H4 (cell line): Measurements from ENCODE around the gene TBL1XR1. TPM values are rescaled to one million over a fixed set of nuclear protein-coding genes. Genes with fewer than 3 reads are reported as not detected.
"Not testable (repeated sequence)": the region's sequence is repeated elsewhere in the genome, so short reads cannot be mapped to it uniquely, and the experiment has no call there.

Experiments used
- DNase-seq: peaks from one replicate; pipeline ENCODE4 v3.0.0-alpha.2; 2015; ENCODE audit warnings: low spot score
- total RNA-seq: library from RNA; depleted of rRNA; stranded (reverse); fragments of >200 nt; shearing (Covaris generic); gene quantifications from 2 replicates; pipeline ENCODE4 v1.2.3, GENCODE V29; 2014

The TBL1XR1 gene
- total RNA-seq, 1 experiment from 2014 or later: 118 TPM

- DNase-seq: no peak
Observed at GRCh38 chr3:177182352-177182751, 14.9 kb downstream of the TBL1XR1 start.

DNA sequence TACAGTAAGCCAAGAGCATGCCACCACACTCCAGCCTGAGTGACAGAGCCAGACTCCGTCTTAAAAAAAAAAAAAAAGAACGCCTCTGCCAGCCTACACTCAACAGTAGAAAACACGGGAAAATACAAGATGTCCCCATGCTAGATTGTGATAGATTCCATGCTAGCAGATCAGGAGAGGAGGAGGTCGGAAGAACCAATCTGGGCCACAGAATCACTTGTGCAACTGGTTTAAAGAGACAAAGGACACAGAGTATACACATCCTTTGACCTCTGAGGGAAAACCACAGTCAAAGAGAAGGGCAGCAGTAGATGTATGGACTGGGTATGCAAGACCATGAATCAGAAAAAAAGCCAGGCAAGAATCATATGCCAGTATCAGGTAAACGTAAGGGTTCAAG lies 15.9 kb downstream of the TBL1XR1 start:
- no peak for DNase-seq

- no peak for DNase-seq
Observed at GRCh38 chr3:177180506-177180905, 16.8 kb downstream of the TBL1XR1 start.

- no peak for DNase-seq
Observed at GRCh38 chr3:177179281-177180067, 17.8 kb downstream of the TBL1XR1 start.

GRCh38 chr3:177177749-177178221 lies 19.5 kb downstream of the TBL1XR1 start:
- DNase-seq: no peak

GRCh38 chr3:177174607-177175170 lies 22.6 kb downstream of the TBL1XR1 start:
- no peak for DNase-seq

DNA sequence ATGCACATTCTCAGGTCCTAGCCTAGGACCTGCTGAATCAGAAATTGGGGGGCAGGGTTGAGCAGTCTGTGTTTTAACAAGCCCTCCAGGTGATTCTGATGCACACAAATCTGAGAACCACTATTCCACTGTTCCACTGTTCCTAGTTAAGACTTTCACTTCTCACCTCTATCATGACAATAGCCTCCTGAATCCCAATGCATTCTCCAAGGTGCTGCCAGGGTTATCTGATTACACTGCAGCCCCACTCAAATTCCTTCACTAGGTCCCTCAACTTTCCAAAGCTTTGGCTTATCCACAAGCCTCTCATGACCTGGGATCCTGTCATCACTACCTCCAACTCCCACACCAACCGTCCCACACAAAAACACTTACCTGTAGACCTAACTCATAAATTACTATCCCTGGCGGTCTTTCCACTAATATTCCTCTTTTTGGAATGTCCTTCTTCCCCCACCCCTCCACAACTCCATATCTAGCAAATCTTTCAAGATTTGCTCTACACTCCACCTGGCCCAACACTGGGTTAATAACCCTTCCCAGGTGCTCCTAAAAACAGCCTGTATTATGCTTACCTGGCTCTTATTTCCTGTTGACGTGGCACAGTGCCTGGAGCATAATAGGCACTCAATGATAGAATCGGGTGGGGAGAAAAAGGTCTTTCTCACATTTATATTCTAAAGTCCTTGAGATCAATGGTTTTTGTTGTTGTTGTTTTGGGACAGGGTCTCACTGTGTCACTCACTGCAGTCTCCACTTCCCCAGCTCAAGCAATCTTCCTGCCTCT lies 27.2 kb downstream of the TBL1XR1 start:
- no peak for DNase-seq

DNA sequence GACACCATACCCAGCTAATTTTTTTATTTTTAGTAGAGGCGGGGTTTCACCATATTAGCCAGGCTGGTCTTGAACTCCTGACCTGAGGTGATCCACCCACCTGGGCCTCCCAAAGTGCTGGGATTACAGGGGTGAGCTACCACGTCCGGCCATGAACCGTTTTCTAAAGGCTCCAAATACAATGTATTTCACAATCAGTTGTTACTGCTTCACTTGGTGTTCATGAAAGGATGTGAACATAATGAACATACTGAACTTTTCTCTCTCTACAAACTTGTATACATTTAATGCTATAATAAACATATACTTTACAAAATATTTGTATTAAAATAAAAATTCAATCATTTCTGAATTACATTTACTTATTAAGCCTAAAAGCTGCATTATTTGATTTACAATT lies 28.9 kb downstream of the TBL1XR1 start:
- DNase-seq: no peak

GRCh38 chr3:177162742-177163141 lies 34.5 kb downstream of the TBL1XR1 start:
- no peak for DNase-seq

- DNase-seq: not testable (repeated sequence)
Observed at GRCh38 chr3:177161603-177162002, 35.7 kb downstream of the TBL1XR1 start.

DNA sequence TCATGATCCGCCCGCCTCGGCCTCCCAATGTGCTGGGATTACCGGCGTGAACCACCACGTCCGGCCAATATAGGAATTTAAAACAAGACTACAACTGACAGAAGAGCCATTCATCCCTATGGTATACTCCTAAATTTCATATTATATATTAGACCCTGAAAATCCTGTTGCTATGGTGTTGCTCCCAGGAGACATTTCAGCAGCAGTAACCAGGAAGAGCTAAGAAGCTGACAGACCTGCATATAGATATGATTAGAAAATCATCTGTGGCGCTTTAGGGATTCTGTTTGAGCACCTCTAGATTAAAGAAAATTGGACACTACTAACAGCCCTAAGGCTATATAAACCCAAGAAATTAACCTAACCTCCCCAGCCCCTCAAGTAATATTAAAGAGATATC lies 38.8 kb downstream of the TBL1XR1 start:
- no peak for DNase-seq

DNA sequence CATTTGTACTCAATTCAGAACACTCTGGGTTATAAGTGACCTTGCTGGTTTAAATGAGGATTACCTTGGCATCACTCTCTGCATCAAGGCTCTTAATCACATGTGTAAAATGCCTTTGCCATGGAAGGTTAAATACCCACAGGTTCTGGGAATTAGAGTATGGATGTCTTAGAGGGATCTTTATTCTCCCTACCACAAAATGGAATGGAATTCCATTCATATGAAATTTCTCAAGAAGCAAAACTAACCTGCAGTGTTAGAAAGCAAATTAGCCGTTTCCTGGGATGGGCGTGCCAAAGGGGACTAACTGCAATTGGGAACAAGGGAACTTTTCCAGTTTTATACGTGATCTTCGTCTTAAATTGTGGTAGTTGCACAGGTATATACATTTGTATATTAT lies 39.8 kb downstream of the TBL1XR1 start:
- DNase-seq: no peak

DNA sequence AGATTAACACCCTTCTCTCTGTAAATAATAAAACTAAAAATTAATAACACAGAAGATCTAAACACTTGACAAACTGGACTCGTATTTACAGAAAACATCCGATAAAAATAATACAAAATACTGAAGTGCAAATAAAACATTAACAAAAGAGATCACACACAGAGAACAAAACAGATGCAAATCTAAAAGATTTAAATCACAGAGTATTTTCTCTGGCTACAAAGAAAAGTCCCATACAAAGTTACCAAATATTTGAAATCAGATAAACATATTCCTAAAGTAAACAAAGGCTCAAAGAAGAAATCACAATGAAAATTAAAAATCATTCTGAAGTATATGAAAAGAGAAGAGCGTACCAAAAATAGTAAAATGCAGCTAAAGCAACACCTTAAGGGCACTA lies 42.5 kb downstream of the TBL1XR1 start:
- DNase-seq: no peak

DNA sequence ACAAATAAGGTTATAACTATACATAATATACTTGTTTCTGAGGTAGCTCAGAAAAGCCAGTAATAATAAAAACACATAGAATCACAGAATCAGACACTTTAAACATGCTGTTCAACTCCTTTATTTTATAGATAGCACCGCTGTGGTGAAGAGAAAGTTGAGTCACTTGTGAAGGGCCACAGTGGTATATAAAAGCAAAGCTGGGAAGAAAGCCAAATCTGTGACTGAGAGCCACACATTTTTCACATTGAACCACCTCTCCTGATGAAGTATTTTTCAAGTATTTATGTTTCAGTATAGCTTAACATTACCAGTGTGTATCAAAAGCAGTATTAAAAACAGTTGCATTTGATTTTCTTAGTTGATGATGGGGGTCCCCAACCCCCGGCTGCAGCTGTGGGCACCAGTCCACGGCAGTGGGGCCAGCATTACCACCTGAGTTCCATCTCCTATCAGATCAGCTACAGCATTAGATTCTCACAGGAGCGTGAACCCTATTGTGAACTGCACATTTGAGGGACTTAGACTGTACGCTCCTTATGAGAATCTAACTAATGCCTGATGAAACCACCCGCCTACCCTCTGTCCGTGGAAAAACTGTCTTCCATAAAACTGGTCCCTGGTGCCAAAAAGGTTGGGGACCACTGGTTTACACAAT lies 46.2 kb downstream of the TBL1XR1 start:
- DNase-seq: peak; percentile 84

DNA sequence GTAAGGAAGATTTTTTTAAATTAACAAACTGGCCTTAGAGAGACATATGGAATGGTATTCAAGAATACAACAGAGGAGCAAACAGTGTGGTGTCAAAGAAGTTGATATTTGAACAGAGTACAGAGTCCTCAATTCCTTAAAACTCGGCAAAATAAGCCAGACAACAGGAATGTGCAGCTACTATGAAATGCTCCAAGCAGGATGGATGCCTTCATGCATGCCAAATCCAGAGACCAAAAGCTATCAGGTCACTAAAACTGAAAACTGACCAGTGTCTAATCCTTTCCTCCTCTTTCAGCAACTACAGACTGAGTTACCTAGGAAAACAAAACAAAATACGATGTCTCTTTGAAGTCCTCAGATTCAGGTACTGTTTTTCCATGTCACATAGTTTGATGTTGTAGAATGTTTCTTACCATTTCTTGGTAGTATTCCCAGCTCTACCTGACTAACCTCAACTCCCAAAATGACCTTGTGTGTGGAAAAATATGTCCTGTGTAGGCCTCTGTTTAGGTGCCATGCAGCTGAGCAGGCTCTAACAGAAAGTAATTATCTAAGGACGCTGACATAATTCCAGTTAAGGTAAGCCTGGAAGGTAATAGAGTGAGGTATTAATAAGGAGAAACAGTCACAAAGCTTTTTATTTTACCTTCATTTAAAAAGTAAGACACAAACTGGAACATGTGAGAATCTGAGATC lies 46.9 kb downstream of the TBL1XR1 start:
- DNase-seq: no peak

DNA sequence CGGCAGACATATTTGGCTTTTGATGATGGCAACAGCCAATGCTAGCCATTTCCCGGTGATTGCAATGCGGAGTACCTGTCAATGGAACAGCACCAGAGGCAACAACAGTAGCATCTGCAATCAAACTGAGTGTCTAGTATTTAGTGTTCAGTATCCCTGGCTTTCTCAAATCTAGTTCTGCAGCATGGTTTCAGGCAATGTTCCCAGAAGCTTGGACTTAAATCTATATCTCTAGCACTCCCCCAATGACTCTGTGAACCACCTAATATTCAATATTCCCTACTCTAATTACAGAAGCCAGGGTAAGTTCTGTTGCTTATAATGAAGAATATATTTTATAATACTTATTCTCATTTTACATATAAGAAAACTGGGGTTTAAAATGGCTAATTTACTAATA lies 48.2 kb downstream of the TBL1XR1 start:
- no peak for DNase-seq

DNA sequence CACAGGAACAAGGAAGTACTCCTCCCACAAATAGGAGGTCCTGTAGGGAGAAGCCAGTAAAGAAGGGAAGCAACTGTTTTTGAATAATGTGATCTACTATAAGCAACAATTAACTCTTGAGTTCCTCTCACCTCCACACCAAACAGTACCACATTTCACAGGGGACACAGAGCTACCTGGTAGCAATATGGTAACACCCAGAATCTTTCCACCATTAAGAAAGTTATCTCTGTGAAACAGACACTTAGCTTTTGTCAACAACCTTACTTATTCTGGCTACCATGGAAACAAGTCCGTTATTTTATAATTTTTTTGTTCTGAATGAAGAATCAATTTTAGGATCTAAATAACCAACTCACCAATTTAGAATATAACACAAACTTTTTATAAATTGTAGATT lies 49.5 kb downstream of the TBL1XR1 start:
- DNase-seq: no peak

GRCh38 chr3:177146646-177147045 lies 50.6 kb downstream of the TBL1XR1 start:
- no peak for DNase-seq

DNA sequence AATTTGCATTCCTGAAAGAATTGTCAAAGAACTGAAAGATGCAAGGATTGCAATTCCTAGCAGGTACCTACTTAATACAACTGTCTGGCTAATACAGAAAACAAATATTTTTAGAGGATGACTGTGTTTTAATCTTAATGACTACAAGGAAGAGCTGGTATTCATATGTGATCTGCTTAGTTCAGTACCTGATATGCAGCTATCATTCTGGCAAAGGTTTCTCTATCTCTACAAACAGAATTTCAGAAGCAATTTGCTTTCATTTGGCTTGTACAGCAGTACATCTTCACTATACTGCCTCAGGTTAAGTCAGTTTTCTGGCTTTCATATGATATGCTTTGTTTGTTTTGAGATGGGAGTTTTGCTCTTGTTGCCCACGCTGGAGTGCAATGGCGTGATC lies 51.3 kb downstream of the TBL1XR1 start:
- DNase-seq: no peak

GRCh38 chr3:177145381-177145780 lies 51.9 kb downstream of the TBL1XR1 start:
- no peak for DNase-seq

- DNase-seq: no peak
Observed at GRCh38 chr3:177144922-177145321, 52.4 kb downstream of the TBL1XR1 start.
